Measurements from ENCODE around the gene SUV39H1.

DNA sequence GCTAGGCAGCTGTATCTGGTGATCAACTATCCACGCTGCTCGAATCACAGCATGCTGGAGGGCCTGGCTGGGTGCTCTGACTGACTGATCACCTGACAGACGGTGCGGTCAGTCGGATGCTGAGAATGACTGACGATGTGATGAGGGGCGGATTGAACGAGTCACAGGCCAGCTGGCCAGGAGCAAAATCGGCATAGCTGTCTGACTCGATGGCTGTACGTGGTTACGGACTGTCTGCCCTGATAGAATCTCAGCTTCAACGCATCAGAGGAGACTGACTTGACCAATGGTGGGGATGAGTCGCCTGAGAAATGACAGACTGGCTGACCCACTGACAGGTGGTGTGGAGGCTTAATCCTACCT, 1.0 kb upstream of the SUV39H1 start:
- no peak for TF ChIP-seq ZNF551 (CRISPR knock-in tag; IDR thresholded peaks at IDR 0.05)
- no peak for TF ChIP-seq POU5F1 (IDR thresholded peaks at IDR 0.05; ENCODE audit: borderline replicate concordance, low read depth, low read length, partially characterized antibody)
- TF ChIP-seq ZNF121 (CRISPR knock-in tag; conservative IDR thresholded peaks at IDR 0.05) = no peak
- no peak for TF ChIP-seq HMG20B (CRISPR knock-in tag; IDR thresholded peaks at IDR 0.05)
- no peak for TF ChIP-seq ZNF717 (CRISPR knock-in tag; IDR thresholded peaks at IDR 0.05)
- no peak for TF ChIP-seq POLR2AphosphoS5 (IDR thresholded peaks at IDR 0.05; ENCODE audit: control insufficient read depth, insufficient read depth, low read depth, low read length)
- TF ChIP-seq, protein P1, sequence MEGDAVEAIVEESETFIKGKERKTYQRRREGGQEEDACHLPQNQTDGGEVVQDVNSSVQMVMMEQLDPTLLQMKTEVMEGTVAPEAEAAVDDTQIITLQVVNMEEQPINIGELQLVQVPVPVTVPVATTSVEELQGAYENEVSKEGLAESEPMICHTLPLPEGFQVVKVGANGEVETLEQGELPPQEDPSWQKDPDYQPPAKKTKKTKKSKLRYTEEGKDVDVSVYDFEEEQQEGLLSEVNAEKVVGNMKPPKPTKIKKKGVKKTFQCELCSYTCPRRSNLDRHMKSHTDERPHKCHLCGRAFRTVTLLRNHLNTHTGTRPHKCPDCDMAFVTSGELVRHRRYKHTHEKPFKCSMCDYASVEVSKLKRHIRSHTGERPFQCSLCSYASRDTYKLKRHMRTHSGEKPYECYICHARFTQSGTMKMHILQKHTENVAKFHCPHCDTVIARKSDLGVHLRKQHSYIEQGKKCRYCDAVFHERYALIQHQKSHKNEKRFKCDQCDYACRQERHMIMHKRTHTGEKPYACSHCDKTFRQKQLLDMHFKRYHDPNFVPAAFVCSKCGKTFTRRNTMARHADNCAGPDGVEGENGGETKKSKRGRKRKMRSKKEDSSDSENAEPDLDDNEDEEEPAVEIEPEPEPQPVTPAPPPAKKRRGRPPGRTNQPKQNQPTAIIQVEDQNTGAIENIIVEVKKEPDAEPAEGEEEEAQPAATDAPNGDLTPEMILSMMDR (IDR thresholded peaks at IDR 0.05 in 2 of 3, conservative IDR thresholded peaks at IDR 0.05 in 1 of 3; ENCODE audit: insufficient read depth in 2 of 3, low read depth in 1 of 3, low read length in 3 of 3) = no peak
- no peak for TF ChIP-seq CEBPB (tag; IDR thresholded peaks at IDR 0.05)
- no peak for TF ChIP-seq TFAM (CRISPR knock-in tag; conservative IDR thresholded peaks at IDR 0.05)
- no peak for TF ChIP-seq CHD2 (IDR thresholded peaks at IDR 0.05; ENCODE audit: low read depth, low read length)
- no peak for TF ChIP-seq ZNF586 (CRISPR knock-in tag; conservative IDR thresholded peaks at IDR 0.05)
- TF ChIP-seq, protein P2, sequence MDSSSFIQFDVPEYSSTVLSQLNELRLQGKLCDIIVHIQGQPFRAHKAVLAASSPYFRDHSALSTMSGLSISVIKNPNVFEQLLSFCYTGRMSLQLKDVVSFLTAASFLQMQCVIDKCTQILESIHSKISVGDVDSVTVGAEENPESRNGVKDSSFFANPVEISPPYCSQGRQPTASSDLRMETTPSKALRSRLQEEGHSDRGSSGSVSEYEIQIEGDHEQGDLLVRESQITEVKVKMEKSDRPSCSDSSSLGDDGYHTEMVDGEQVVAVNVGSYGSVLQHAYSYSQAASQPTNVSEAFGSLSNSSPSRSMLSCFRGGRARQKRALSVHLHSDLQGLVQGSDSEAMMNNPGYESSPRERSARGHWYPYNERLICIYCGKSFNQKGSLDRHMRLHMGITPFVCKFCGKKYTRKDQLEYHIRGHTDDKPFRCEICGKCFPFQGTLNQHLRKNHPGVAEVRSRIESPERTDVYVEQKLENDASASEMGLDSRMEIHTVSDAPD (CRISPR knock-in tag; IDR thresholded peaks at IDR 0.05) = no peak
- TF ChIP-seq EZH2 (IDR thresholded peaks at IDR 0.05; ENCODE audit: borderline replicate concordance, low read depth, low read length) = no peak
- TF ChIP-seq MXI1 (IDR thresholded peaks at IDR 0.05; ENCODE audit: low read depth, low read length) = no peak

Measured in K562 (cell line).